PC-3 (cell line): ENCODE results near the gene CLEC4A.
"Not testable (repeated sequence)": the region's sequence is repeated elsewhere in the genome, so short reads cannot be mapped to it uniquely, and the experiment has no call there.

Source experiments
- EZH2 ChIP-seq: fragments of 300-600 bp; sonication (generic); IDR thresholded peaks from one replicate; pipeline ENCODE4 v1.6.1; 2017; ENCODE audit warnings: antibody characterized with exemption, mild to moderate bottlenecking, low read length; ENCODE audit not compliant: unreplicated experiment
- EZH2phosphoT487 ChIP-seq: fragments of 300-600 bp; sonication (generic); IDR thresholded peaks from 2 replicates; pipeline ENCODE4 v1.6.1; 2018; ENCODE audit warnings: mild to moderate bottlenecking, antibody characterized with exemption, low read length, borderline replicate concordance
- TF ChIP-seq, protein P1 (sequence below): fragments of 300-600 bp; sonication (generic); conservative IDR thresholded peaks from 2 replicates; pipeline ENCODE4 v1.5.1; 2017; ENCODE audit warnings: antibody characterized with exemption, low read depth, mild to moderate bottlenecking, low read length

DNA sequence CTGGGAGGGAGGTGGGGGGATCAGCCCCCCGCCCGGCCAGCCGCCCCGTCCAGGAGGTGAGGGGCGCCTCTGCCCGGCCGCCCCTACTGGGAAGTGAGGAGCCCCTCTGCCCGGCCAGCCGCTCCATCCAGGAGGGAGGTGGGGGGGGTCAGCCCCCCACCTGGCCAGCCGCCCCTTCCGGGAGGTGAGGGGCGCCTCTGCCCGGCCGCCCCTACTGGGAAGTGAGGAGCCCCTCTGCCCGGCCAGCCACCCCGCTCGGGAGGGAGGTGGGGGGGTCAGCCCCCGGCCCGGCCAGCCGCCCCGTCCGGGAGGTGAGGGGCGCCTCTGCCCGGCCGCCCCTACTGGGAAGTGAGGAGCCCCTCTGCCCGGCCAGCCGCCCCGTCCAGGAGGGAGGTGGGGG, 60.8 kb downstream of the CLEC4A start:
- TF ChIP-seq, protein P1, sequence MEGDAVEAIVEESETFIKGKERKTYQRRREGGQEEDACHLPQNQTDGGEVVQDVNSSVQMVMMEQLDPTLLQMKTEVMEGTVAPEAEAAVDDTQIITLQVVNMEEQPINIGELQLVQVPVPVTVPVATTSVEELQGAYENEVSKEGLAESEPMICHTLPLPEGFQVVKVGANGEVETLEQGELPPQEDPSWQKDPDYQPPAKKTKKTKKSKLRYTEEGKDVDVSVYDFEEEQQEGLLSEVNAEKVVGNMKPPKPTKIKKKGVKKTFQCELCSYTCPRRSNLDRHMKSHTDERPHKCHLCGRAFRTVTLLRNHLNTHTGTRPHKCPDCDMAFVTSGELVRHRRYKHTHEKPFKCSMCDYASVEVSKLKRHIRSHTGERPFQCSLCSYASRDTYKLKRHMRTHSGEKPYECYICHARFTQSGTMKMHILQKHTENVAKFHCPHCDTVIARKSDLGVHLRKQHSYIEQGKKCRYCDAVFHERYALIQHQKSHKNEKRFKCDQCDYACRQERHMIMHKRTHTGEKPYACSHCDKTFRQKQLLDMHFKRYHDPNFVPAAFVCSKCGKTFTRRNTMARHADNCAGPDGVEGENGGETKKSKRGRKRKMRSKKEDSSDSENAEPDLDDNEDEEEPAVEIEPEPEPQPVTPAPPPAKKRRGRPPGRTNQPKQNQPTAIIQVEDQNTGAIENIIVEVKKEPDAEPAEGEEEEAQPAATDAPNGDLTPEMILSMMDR = not testable (repeated sequence)
- TF ChIP-seq EZH2, EZH2phosphoT487: not testable (repeated sequence)
